OCI-LY7 (cell line): ENCODE results near the gene SRD5A2. TPM values are rescaled to one million over a fixed set of nuclear protein-coding genes. Genes with fewer than 3 reads are reported as not detected.

Experiments used
- BruUV-seq: library from RNA; stranded (reverse); fragments of 400-500 nt; replicated peaks from 2 replicates; lab custom pipeline; 2021; lab: Mats Ljungman, UMichigan
- CTCF ChIA-PET: fragments of 300-600 bp; sonication (Branson Sonifier 250); formaldehyde crosslinking; loops from one replicate; lab custom pipeline; 2022; ENCODE audit warnings: antibody characterized with exemption; ENCODE audit not compliant: unreplicated experiment; lab: Charles Lee
- POLR2A ChIA-PET: fragments of 300-600 bp; sonication (Branson Sonifier 250); formaldehyde crosslinking; loops from one replicate; lab custom pipeline; 2022; ENCODE audit warnings: antibody characterized with exemption; lab: Charles Lee
- DNase-seq: peaks from one replicate; pipeline ENCODE4 v3.0.0-alpha.2; 2015; ENCODE audit warnings: low spot score
- H2AFZ ChIP-seq: fragments of 200-600 bp; sonication (generic), shearing (Covaris generic); 2 replicates; pipeline ENCODE4 v1.6.1; 2014; ENCODE audit warnings: mild to moderate bottlenecking, antibody characterized with exemption, low read length, moderate library complexity
- H3K27ac ChIP-seq: fragments of 200-600 bp; sonication (generic); 2 replicates; pipeline ENCODE4 v1.5.1; 2014; ENCODE audit warnings: mixed run types, low read depth, mild to moderate bottlenecking, moderate library complexity, low read length, inconsistent platforms; ENCODE audit not compliant: poor library complexity, severe bottlenecking
- H3K36me3 ChIP-seq: fragments of 200-600 bp; sonication (generic); 2 replicates; pipeline ENCODE4 v1.6.1; 2014; ENCODE audit warnings: mild to moderate bottlenecking, antibody characterized with exemption, low read length, moderate library complexity, mixed read lengths; ENCODE audit not compliant: insufficient read depth
- H3K4me1 ChIP-seq: fragments of 200-600 bp; sonication (generic); 2 replicates; pipeline ENCODE4 v1.5.1; 2014; ENCODE audit warnings: mild to moderate bottlenecking, low read length; ENCODE audit not compliant: insufficient read depth, poor library complexity, severe bottlenecking
- H3K4me2 ChIP-seq: fragments of 200-600 bp; sonication (generic); 2 replicates; pipeline ENCODE4 v1.6.1; 2014; ENCODE audit warnings: mild to moderate bottlenecking, low read length
- H3K4me3 ChIP-seq: fragments of 200-600 bp; sonication (generic); 2 replicates; pipeline ENCODE4 v1.5.1; 2014; ENCODE audit warnings: mild to moderate bottlenecking, low read depth, low read length; ENCODE audit not compliant: poor library complexity, severe bottlenecking
- H3K79me2 ChIP-seq: fragments of 200-600 bp; sonication (generic); 2 replicates; pipeline ENCODE4 v1.6.1; 2016; ENCODE audit warnings: low read depth, mild to moderate bottlenecking, low read length, moderate library complexity, mixed read lengths; ENCODE audit not compliant: insufficient read depth
- H3K9me2 ChIP-seq: fragments of 200-600 bp; sonication (generic); 2 replicates; pipeline ENCODE4 v1.6.1; 2016; ENCODE audit warnings: mild to moderate bottlenecking, low read length, mixed read lengths; ENCODE audit not compliant: insufficient read depth
- H3K9me3 ChIP-seq: fragments of 200-600 bp; sonication (generic); 2 replicates; pipeline ENCODE4 v1.6.1; 2014; ENCODE audit warnings: mild to moderate bottlenecking, mixed run types, low read length, mixed read lengths
- H4K20me1 ChIP-seq: fragments of 200-600 bp; sonication (generic); 2 replicates; pipeline ENCODE4 v1.6.1; 2014; ENCODE audit warnings: mild to moderate bottlenecking, antibody characterized with exemption, low read length, moderate library complexity, mixed read lengths; ENCODE audit not compliant: insufficient read depth
- EZH2phosphoT487 ChIP-seq: fragments of 200-600 bp; sonication (generic); IDR thresholded peaks from 2 replicates; pipeline ENCODE4 v1.6.1; 2018; ENCODE audit warnings: low read depth, borderline replicate concordance, mild to moderate bottlenecking, mixed run types, antibody characterized with exemption, low read length, moderate library complexity, mixed read lengths
- intact Hi-C: fragments of 100-400 bp; cut with micrococcal nuclease; formaldehyde crosslinking; loops from one replicate; pipeline ENCODE4 v1.10.0; 2022; ENCODE audit not compliant: unreplicated experiment
- total RNA-seq, 2 experiments: library from RNA; depleted of rRNA in 1 of 2; stranded (reverse); fragments of >200 nt in 1 of 2; shearing (Covaris generic) in 1 of 2; gene quantifications; 2 replicates each; pipeline ENCODE4 v1.2.3, GENCODE V29; 2014 to 2022
- TF ChIP-seq, protein P1 (sequence below): fragments of 200-600 bp; sonication (generic); conservative IDR thresholded peaks from 2 replicates; pipeline ENCODE4 v1.5.1; 2014; ENCODE audit warnings: mild to moderate bottlenecking, antibody characterized with exemption, low read length, moderate library complexity, mixed read lengths

The SRD5A2 gene
- total RNA-seq, 2 experiments from 2014 or later, result 0.03 TPM; not detected in 1

DNA sequence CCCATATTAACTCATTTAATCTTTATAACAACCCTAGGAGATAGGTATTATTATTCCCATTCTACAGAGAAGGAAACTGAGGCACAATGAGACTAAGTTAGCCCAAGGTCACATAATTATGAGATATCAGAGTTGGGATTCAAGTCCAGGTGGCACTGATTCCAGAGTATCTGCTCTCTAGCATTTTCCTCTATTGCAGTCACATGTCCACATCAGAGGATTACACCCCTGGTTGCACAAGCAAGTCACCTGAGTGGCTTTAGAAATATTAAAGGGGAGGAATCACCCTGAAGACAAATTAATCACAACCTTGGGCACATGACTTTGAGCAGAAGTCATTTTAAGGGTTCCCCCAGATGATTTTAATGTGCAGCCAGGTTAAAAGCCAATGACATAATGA is 23.8 kb downstream of the SRD5A2 start:
- TF ChIP-seq EZH2phosphoT487, result no peak
- TF ChIP-seq, protein P1, sequence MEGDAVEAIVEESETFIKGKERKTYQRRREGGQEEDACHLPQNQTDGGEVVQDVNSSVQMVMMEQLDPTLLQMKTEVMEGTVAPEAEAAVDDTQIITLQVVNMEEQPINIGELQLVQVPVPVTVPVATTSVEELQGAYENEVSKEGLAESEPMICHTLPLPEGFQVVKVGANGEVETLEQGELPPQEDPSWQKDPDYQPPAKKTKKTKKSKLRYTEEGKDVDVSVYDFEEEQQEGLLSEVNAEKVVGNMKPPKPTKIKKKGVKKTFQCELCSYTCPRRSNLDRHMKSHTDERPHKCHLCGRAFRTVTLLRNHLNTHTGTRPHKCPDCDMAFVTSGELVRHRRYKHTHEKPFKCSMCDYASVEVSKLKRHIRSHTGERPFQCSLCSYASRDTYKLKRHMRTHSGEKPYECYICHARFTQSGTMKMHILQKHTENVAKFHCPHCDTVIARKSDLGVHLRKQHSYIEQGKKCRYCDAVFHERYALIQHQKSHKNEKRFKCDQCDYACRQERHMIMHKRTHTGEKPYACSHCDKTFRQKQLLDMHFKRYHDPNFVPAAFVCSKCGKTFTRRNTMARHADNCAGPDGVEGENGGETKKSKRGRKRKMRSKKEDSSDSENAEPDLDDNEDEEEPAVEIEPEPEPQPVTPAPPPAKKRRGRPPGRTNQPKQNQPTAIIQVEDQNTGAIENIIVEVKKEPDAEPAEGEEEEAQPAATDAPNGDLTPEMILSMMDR, result no peak
- intact Hi-C loops, result no loop called here
- Histone ChIP-seq H2AFZ (no peak overlapping the region), H3K4me3 (no peak overlapping the region), H3K4me2 (no peak overlapping the region), H3K36me3 (no peaks in the 10 kb centered on the region), H3K9me3 (no peaks in the 10 kb centered on the region), H3K79me2 (no peaks in the 10 kb centered on the region), H3K4me1 (no peaks in the 10 kb centered on the region), H3K27ac (no peak overlapping the region), H4K20me1 (no peaks in the 10 kb centered on the region), H3K9me2 (no peaks in the 10 kb centered on the region)
- ChIA-PET POLR2A (interaction anchor here (0.6 kb wide), 1 partner anchor 1092 kb away, joined by 4 read pairs; no protein-coding TSS in a partner anchor), CTCF (no interaction called here)
- no peak for DNase-seq
- no TSS peak for BruUV-seq

DNA sequence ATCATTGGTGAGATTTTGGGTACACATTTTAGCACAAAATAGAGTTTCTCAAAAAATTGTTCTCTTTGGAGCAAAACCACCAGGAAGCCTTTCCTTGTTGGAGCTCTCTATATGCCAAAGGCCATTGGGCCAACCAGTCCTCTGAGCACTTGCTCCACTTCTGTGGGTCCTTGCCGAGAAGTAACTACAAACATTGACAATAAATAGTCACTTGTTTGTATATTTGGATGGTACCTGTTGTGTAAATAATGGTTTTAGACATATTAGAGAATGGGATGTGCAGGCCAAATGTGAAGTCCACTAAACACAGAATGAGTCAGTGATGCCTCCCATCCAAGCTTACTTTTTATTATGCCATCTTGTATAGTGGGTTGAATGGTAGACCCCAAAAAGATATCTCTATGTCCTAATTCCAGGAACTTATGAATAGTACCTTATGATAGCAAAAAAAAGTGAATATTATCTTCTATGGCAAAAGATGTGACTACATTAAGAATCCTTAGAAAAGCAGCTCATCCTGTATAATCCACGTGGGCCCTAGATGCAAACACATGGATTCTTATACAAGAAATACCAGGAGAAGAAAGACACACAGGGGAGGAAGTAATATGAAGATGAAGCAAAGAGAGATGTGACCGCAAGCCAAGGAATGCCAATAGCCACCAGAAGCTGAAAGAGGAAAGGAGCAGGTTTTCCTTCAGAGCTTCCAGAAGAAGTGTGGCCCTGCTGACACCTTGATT is 24.6 kb downstream of the SRD5A2 start:
- intact Hi-C loops, result no loop called here
- CTCF ChIA-PET, result no interaction called here
- no peaks in the 10 kb centered on the region for H3K79me2 ChIP-seq
- no peak overlapping the region for H3K27ac ChIP-seq
- no peaks in the 10 kb centered on the region for H3K9me3 ChIP-seq
- H3K4me1 ChIP-seq, result no peaks in the 10 kb centered on the region
- no peak overlapping the region for H2AFZ ChIP-seq
- no peaks in the 10 kb centered on the region for H4K20me1 ChIP-seq
- no peak for TF ChIP-seq EZH2phosphoT487
- TF ChIP-seq, protein P1, result no peak
- POLR2A ChIA-PET, result interaction anchor here (0.6 kb wide), 1 partner anchor 1092 kb away, joined by 4 read pairs; no protein-coding TSS in a partner anchor
- no peak for DNase-seq
- H3K4me2 ChIP-seq, result no peak overlapping the region
- no peaks in the 10 kb centered on the region for H3K9me2 ChIP-seq
- H3K36me3 ChIP-seq, result no peaks in the 10 kb centered on the region
- H3K4me3 ChIP-seq, result no peak overlapping the region
- BruUV-seq, result no TSS peak

DNA sequence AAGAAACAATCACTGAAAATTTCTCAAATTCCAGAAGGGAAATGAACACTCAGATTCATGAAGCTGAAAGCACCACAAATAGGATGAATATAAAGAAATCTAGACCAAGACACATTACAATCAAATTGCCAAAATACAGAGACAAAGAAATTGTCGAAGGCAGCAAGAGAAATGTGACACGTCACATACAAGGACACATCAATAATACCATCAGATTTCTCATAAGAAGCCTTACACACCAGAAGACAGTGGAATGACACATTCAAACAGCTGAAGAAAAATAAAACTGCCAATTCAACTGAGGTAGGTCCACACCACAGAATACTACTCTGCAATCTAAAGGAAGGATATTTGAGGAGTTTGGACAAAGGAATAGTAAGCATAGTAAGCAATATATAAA is 27.4 kb downstream of the SRD5A2 start:
- Histone ChIP-seq H3K27ac (no peak overlapping the region), H4K20me1 (no peaks in the 10 kb centered on the region), H3K36me3 (no peaks in the 10 kb centered on the region), H3K9me2 (no peaks in the 10 kb centered on the region), H3K9me3 (no peaks in the 10 kb centered on the region), H2AFZ (no peak overlapping the region), H3K4me3 (no peak overlapping the region), H3K4me2 (no peak overlapping the region), H3K79me2 (no peaks in the 10 kb centered on the region), H3K4me1 (no peaks in the 10 kb centered on the region)
- DNase-seq, result no peak
- POLR2A ChIA-PET, result no interaction called here
- no TSS peak for BruUV-seq
- intact Hi-C loops, result no loop called here
- TF ChIP-seq, protein P1, result no peak
- no peak for TF ChIP-seq EZH2phosphoT487
- CTCF ChIA-PET, result no interaction called here
